Measurements from ENCODE around the gene MGLL.

The MGLL gene

GRCh38 chr3:127758013-127758412 is 64.3 kb downstream of the MGLL start:
- no peak for DNase-seq (ENCODE audit: low read depth in 2 of 2)

GRCh38 chr3:127755305-127755681 is 67.0 kb downstream of the MGLL start:
- no peak for DNase-seq (ENCODE audit: low read depth in 2 of 2)

GRCh38 chr3:127754411-127755304 is 67.7 kb downstream of the MGLL start:
- no peak for DNase-seq (ENCODE audit: low read depth in 2 of 2)

- DNase-seq (ENCODE audit: low read depth in 2 of 2), result no peak
Measured at GRCh38 chr3:127753898-127754410, 68.4 kb downstream of the MGLL start.

GRCh38 chr3:127753338-127753737 is 69.0 kb downstream of the MGLL start:
- no peak for DNase-seq (ENCODE audit: low read depth in 2 of 2)

- no peak for DNase-seq (ENCODE audit: low read depth in 2 of 2)
Measured at GRCh38 chr3:127751782-127752181, 70.5 kb downstream of the MGLL start.

GRCh38 chr3:127751163-127751621 is 71.1 kb downstream of the MGLL start:
- DNase-seq (ENCODE audit: low read depth in 2 of 2), result no peak

GRCh38 chr3:127750226-127751031 is 71.9 kb downstream of the MGLL start:
- no peak for DNase-seq (ENCODE audit: low read depth in 2 of 2)

GRCh38 chr3:127749787-127750225 is 72.5 kb downstream of the MGLL start:
- no peak for DNase-seq (ENCODE audit: low read depth in 2 of 2)

- DNase-seq (ENCODE audit: low read depth in 2 of 2), result no peak
Measured at GRCh38 chr3:127749361-127749760, 73.0 kb downstream of the MGLL start.

GRCh38 chr3:127748754-127749327 is 73.5 kb downstream of the MGLL start:
- no peak for DNase-seq (ENCODE audit: low read depth in 2 of 2)

- no peak for DNase-seq (ENCODE audit: low read depth in 2 of 2)
Measured at GRCh38 chr3:127747751-127748521, 74.4 kb downstream of the MGLL start.

- no peak for DNase-seq (ENCODE audit: low read depth in 2 of 2)
Measured at GRCh38 chr3:127747066-127747465, 75.2 kb downstream of the MGLL start.

- DNase-seq (ENCODE audit: low read depth in 2 of 2), result no peak
Measured at GRCh38 chr3:127746400-127747057, 75.8 kb downstream of the MGLL start.

- no peak for DNase-seq (ENCODE audit: low read depth in 2 of 2)
Measured at GRCh38 chr3:127745656-127746399, 76.5 kb downstream of the MGLL start.

GRCh38 chr3:127744875-127745274 is 77.4 kb downstream of the MGLL start:
- DNase-seq (ENCODE audit: low read depth in 2 of 2), result no peak

- no peak for DNase-seq (ENCODE audit: low read depth in 2 of 2)
Measured at GRCh38 chr3:127744253-127744815, 78.0 kb downstream of the MGLL start.

GRCh38 chr3:127743351-127744252 is 78.7 kb downstream of the MGLL start:
- DNase-seq (ENCODE audit: low read depth in 2 of 2), result no peak

- no peak for DNase-seq (ENCODE audit: low read depth in 2 of 2)
Measured at GRCh38 chr3:127742580-127742979, 79.7 kb downstream of the MGLL start.

Data from stimulated activated CD8-positive, alpha-beta memory T cell treated with anti-CD3 and anti-CD28 coated beads, Interleukin-2, amount 100 ng/mL, for 1 hour (primary cell).